ENCODE results near the gene CIB2.

GRCh38 chr15:78179286-78179840 is 48.1 kb upstream of the CIB2 start:
- TF ChIP-seq JUND (IDR thresholded peaks at IDR 0.05) (no peak), MXI1 (IDR thresholded peaks at IDR 0.05; ENCODE audit: low read depth, low read length) (no peak)
- TF ChIP-seq, protein P1, sequence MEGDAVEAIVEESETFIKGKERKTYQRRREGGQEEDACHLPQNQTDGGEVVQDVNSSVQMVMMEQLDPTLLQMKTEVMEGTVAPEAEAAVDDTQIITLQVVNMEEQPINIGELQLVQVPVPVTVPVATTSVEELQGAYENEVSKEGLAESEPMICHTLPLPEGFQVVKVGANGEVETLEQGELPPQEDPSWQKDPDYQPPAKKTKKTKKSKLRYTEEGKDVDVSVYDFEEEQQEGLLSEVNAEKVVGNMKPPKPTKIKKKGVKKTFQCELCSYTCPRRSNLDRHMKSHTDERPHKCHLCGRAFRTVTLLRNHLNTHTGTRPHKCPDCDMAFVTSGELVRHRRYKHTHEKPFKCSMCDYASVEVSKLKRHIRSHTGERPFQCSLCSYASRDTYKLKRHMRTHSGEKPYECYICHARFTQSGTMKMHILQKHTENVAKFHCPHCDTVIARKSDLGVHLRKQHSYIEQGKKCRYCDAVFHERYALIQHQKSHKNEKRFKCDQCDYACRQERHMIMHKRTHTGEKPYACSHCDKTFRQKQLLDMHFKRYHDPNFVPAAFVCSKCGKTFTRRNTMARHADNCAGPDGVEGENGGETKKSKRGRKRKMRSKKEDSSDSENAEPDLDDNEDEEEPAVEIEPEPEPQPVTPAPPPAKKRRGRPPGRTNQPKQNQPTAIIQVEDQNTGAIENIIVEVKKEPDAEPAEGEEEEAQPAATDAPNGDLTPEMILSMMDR (IDR thresholded peaks at IDR 0.05): no peak
